Activated CD4-positive, alpha-beta T cell treated with anti-CD3 and anti-CD28 coated beads, Interleukin-2, amount 50 U/mL, for 4 hours (primary cell): Measurements from ENCODE around the gene CCL11.
"Not testable (repeated sequence)": the region's sequence is repeated elsewhere in the genome, so short reads cannot be mapped to it uniquely, and the experiment has no call there.

Experiments used
- DNase-seq, 2 experiments: peaks; one replicate each; pipeline ENCODE4 v3.0.0-alpha.2; 2020

Gene CCL11

DNA sequence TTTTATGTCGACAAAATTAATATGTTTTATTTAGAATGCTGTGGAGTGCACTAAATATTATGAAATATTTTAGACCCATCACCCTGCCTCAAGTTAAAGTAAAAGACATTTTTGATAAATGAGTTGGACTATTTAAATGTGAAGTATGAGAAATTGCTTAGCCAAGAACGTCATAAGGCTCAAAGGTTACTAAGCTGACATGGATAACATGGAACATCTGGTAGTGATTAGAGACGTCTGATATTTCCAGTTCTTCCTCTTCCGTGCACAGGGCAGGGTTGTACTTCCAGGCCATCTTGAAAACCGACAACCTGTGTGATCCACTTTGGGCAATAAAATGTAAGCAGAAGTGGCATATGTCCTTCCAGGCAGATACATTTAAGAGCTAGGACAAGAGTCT, 26.5 kb downstream of the CCL11 start:
- no peak for DNase-seq

- DNase-seq: no peak
These were observed 27.6 kb downstream of the CCL11 start for GRCh38 chr17:34313164-34313563.

- no peak for DNase-seq
These were observed 28.7 kb downstream of the CCL11 start for GRCh38 chr17:34314279-34314678.

- DNase-seq: no peak
These were observed 32.9 kb downstream of the CCL11 start for GRCh38 chr17:34318474-34318873.

DNA sequence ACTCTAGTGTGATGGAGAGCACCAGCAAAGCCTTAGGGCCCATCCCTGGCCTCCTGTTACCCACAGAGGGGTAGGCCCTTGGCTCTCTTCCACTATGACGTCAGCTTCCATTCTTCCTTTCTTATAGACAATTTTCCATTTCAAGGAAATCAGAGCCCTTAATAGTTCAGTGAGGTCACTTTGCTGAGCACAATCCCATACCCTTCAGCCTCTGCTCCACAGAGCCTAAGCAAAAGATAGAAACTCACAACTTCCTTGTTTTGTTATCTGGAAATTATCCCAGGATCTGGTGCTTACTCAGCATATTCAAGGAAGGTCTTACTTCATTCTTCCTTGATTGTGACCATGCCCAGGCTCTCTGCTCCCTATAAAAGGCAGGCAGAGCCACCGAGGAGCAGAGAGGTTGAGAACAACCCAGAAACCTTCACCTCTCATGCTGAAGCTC, 33.5 kb downstream of the CCL11 start, which contains the start of gene CCL8:
Gene CCL8 (plus strand): TSS at position 397 of the 445 bp plus-strand sequence. CDS start 67 bp downstream, outside the sequence.
- no peak for DNase-seq

- no peak for DNase-seq
These were observed 36.4 kb downstream of the CCL11 start for GRCh38 chr17:34321964-34322363.

DNA sequence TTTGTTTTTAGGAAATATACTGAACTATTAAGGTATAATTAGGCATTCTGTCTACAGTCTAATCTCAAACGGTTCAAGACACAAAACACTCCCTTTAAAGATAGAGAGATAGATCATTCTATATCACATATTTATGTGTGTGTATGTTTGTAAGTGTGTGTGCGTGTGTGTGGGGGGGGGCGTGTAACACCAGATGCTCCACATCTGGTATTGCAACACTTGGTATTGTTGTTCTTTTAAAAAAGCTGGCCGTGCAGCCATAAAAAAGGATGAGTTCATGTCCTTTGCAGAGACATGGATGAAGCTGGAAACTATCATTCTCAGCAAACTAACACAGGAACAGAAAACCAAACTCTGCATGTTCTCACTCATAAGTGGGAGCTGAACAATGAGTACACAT, 42.0 kb downstream of the CCL11 start:
- not testable (repeated sequence) for DNase-seq

DNA sequence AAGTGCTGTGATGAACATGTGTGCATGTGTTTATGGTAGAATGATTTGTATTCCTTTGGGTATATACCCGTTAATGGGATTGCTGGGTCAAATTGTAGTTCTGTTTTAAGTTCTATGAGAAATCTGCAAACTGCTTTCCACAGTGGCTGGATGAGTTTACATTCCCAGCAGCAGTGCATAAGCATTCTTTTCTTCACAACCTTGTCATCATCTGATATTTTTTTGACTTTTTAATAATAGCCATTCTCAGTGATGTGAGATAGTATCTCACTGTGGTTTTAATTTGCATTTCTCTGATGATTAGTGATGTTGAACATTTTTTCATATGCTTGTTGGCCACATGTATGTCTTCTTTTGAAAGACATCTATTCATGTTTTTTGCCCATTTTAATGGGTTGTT, 52.2 kb downstream of the CCL11 start:
- DNase-seq: no peak
